K562 (cell line): ENCODE results near the gene EML5. TPM values are rescaled to one million over a fixed set of nuclear protein-coding genes. Genes with fewer than 3 reads are reported as not detected.

Experiments used
- ATF1 ChIP-seq, 2 experiments: fragments of 450-650 bp in 1 of 2; IDR thresholded peaks; 2 replicates each; pipeline ENCODE4 v1.6.1; 2016; ENCODE audit warnings: missing compliant biosample characterization in 1 of 2, missing genetic modification characterization in 1 of 2
- COPS2 ChIP-seq: fragments of 450-650 bp; conservative IDR thresholded peaks from 2 replicates; pipeline ENCODE4 v1.6.1; 2016; ENCODE audit warnings: mild to moderate bottlenecking, moderate library complexity
- ELF2 ChIP-seq: fragments of 250-450 bp; sonication (Bioruptor Pico); IDR thresholded peaks from 2 replicates; pipeline ENCODE4 v1.5.0; 2021; ENCODE audit warnings: mild to moderate bottlenecking
- ERF ChIP-seq: fragments of 450-650 bp; formaldehyde crosslinking; IDR thresholded peaks from 2 replicates; pipeline ENCODE4 v1.4.0; 2020; ENCODE audit warnings: mild to moderate bottlenecking, mixed read lengths
- GABPB2 ChIP-seq: fragments of 250-450 bp; sonication (Bioruptor Pico); conservative IDR thresholded peaks from 2 replicates; pipeline ENCODE4 v1.5.1; 2021; ENCODE audit warnings: mild to moderate bottlenecking
- HNRNPK ChIP-seq: fragments of 200-400 bp; formaldehyde crosslinking; IDR thresholded peaks from one replicate; pipeline ENCODE4 v1.6.1; 2018; ENCODE audit warnings: mild to moderate bottlenecking, low read depth, low read length; ENCODE audit not compliant: poor library complexity, severe bottlenecking
- KLF10 ChIP-seq: fragments of 250-450 bp; sonication (Bioruptor Pico); IDR thresholded peaks from 2 replicates; pipeline ENCODE4 v1.6.1; 2021; ENCODE audit warnings: matching md5 sums
- MAFG ChIP-seq: fragments of 450-650 bp; conservative IDR thresholded peaks from 2 replicates; pipeline ENCODE4 v1.6.1; 2016; ENCODE audit warnings: missing genetic modification characterization, missing compliant biosample characterization
- NCOA4 ChIP-seq: fragments of 450-650 bp; IDR thresholded peaks from 2 replicates; pipeline ENCODE4 v1.6.1; 2018; ENCODE audit warnings: mild to moderate bottlenecking; ENCODE audit not compliant: partially characterized antibody
- NFXL1 ChIP-seq: fragments of 450-650 bp; formaldehyde crosslinking; IDR thresholded peaks from 2 replicates; pipeline ENCODE4 v1.4.0; 2021; ENCODE audit warnings: mild to moderate bottlenecking
- PHF20 ChIP-seq: fragments of 450-650 bp; IDR thresholded peaks from 2 replicates; pipeline ENCODE4 v1.6.1; 2018; ENCODE audit not compliant: partially characterized antibody
- POLR2A ChIP-seq: fragments of 450-650 bp; conservative IDR thresholded peaks from 2 replicates; pipeline ENCODE4 v1.6.1; 2016
- SAP30 ChIP-seq: fragments of 200-600 bp; sonication (generic); IDR thresholded peaks from 2 replicates; pipeline ENCODE4 v1.6.1; 2012; ENCODE audit warnings: borderline replicate concordance, low read depth, mild to moderate bottlenecking, moderate library complexity, low read length, control low read depth, inconsistent platforms; ENCODE audit not compliant: insufficient read depth, poor library complexity, severe bottlenecking
- SRF ChIP-seq, 2 experiments: fragments of 250-450, 450-650 bp in 1 of 2; sonication (Bioruptor Pico) in 1 of 2; sonication (generic) in 1 of 2; formaldehyde crosslinking; IDR thresholded peaks; 2 replicates each; pipeline versions ENCODE4 v1.5.0 to v1.5.1; 2020 to 2022; ENCODE audit warnings: mild to moderate bottlenecking in 1 of 2, missing genetic modification reagents in 1 of 2
- TCF3 ChIP-seq: sonication (generic); formaldehyde crosslinking; IDR thresholded peaks from 2 replicates; pipeline ENCODE4 v1.4.0; 2020; ENCODE audit warnings: mild to moderate bottlenecking, missing genetic modification reagents
- TEAD1 ChIP-seq, 2 experiments: fragments of 450-650 bp in 1 of 2; sonication (generic) in 1 of 2; formaldehyde crosslinking; IDR thresholded peaks; 2 replicates each; pipeline versions ENCODE4 v1.4.0 to v1.8.0; 2020 to 2022; ENCODE audit warnings: mild to moderate bottlenecking in 2 of 2, missing genetic modification reagents in 1 of 2
- ZC3H4 ChIP-seq: sonication (generic); formaldehyde crosslinking; IDR thresholded peaks from 2 replicates; pipeline ENCODE4 v1.9.0; 2021; ENCODE audit warnings: missing genetic modification reagents, borderline replicate concordance
- ZFP30 ChIP-seq: fragments of 250-450 bp; sonication (Bioruptor Pico); IDR thresholded peaks from 2 replicates; pipeline ENCODE4 v1.8.0; 2022; ENCODE audit warnings: moderate library complexity, mild to moderate bottlenecking, inconsistent platforms, borderline replicate concordance
- ZNF589 ChIP-seq: fragments of 200-800 bp; sonication (Bioruptor generic); IDR thresholded peaks from 2 replicates; pipeline ENCODE4 v1.6.1; 2016; ENCODE audit warnings: low read depth, missing genetic modification characterization, missing compliant biosample characterization
- ZNF695 ChIP-seq: fragments of 450-650 bp; formaldehyde crosslinking; IDR thresholded peaks from 2 replicates; pipeline ENCODE4 v1.4.0; 2020; ENCODE audit warnings: mild to moderate bottlenecking, moderate library complexity
- ZNF75A ChIP-seq: fragments of 450-650 bp; formaldehyde crosslinking; IDR thresholded peaks from 2 replicates; pipeline ENCODE4 v1.4.0; 2020; ENCODE audit warnings: mild to moderate bottlenecking
- polyA plus RNA-seq, 8 experiments: library from polyadenylated mRNA; depleted of rRNA in 4 of 8; stranded (reverse) in 5 of 8; unstranded in 3 of 8; fragments of >200 nt; fragmentation: Nextera tagmentation in 2 of 8; fragmentation: Illumina TruSeq in 1 of 8; extraction: Ambion mirVana in 2 of 8; extraction: Trizol in 1 of 8; gene quantifications; 2 replicates each; pipeline versions ENCODE4 v1.2.1 to v1.2.3, GENCODE V29; 2011 to 2014; ENCODE audit warnings: inconsistent platforms in 1 of 8, missing spikeins in 1 of 8
- total RNA-seq, 7 experiments: library from RNA; depleted of rRNA in 6 of 7; stranded (reverse); fragments of >200 nt in 6 of 7; fragmentation: Illumina TruSeq in 2 of 7; extraction: Trizol in 2 of 7; gene quantifications; 2 replicates each; pipeline versions ENCODE4 v1.2.1 to v1.2.3, GENCODE V29; 2011 to 2021; ENCODE audit warnings: low replicate concordance in 1 of 7
- TF ChIP-seq, protein P1 (sequence below): fragments of 250-450 bp; sonication (Bioruptor Pico); IDR thresholded peaks from 2 replicates; pipeline ENCODE4 v1.5.0; 2021
- TF ChIP-seq, protein P2 (sequence below): IDR thresholded peaks from 2 replicates; pipeline ENCODE4 v1.6.1; 2012; ENCODE audit warnings: low read depth, low read length, improper control_type of control experiment, borderline replicate concordance
- TF ChIP-seq, protein P3 (sequence below): fragments of 250-450 bp; sonication (Bioruptor Pico); IDR thresholded peaks from 2 replicates; pipeline ENCODE4 v1.8.0; 2022; ENCODE audit warnings: inconsistent platforms

Gene EML5
- total and polyA plus RNA-seq, 9 of the 15 experiments (the other 6 are each of a cell fraction or from before 2014, with no cell fraction given) = 0.06 to 0.34 (median 0.22) TPM

DNA sequence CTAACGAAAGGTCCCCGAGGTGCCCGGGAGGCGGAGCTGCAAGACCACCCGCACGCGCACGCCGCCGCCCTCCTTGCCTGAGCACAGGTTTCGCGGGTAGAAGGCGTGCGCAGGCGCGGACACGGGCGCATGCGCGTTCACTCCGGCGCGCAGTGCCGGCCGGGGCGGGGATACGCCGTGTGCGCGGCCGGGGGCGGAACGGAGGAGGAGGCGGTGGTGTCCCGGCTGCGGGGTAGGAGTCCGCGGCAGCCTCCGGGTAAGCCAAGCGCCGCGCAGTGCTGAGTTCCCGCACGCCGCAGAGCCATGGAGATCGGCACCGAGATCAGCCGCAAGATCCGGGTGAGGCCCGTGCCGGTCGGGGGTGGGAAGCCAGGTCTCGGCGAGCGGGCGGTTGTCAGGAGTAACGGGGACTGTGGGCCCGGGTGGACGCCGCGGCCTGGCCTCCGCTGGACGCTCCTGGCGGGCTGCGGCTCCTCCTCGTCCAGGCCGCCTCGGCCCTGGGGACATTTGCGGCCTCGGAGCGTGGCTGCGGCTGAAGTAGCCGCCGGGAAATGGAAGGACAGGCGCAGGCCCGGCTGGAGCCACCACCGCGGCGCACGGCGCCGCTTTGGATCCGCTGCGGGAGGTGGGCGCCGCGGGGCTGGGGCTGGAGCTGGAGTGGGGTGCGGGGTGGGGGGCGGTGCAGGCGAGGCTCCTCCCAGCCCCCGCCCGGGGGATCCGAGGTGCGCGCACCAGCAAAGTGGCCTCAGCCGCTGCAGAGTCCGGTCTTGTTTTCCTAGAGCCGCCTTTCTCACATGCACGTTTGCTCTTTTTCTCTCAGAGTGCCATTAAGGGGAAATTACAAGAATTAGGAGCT is 229.7 kb downstream of the EML5 start, which contains the start of gene ZC3H14 (continued):
- TF ChIP-seq ZNF695 = no peak
- TF ChIP-seq, protein P1, sequence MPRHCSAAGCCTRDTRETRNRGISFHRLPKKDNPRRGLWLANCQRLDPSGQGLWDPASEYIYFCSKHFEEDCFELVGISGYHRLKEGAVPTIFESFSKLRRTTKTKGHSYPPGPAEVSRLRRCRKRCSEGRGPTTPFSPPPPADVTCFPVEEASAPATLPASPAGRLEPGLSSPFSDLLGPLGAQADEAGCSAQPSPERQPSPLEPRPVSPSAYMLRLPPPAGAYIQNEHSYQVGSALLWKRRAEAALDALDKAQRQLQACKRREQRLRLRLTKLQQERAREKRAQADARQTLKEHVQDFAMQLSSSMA = no peak
- TF ChIP-seq KLF10 = no peak
- peak; percentile 56 for TF ChIP-seq PHF20
- TF ChIP-seq ERF (CRISPR knock-in tag) = no peak
- TF ChIP-seq, protein P2, sequence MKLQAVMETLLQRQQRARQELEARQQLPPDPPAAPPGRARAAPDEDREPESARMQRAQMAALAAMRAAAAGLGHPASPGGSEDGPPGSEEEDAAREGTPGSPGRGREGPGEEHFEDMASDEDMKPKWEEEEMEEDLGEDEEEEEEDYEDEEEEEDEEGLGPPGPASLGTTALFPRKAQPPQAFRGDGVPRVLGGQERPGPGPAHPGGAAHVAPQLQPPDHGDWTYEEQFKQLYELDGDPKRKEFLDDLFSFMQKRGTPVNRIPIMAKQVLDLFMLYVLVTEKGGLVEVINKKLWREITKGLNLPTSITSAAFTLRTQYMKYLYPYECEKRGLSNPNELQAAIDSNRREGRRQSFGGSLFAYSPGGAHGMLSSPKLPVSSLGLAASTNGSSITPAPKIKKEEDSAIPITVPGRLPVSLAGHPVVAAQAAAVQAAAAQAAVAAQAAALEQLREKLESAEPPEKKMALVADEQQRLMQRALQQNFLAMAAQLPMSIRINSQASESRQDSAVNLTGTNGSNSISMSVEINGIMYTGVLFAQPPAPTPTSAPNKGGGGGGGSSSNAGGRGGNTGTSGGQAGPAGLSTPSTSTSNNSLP = no peak
- TF ChIP-seq ZNF589 (CRISPR knock-in tag) = no peak
- TF ChIP-seq GABPB2 (CRISPR knock-in tag) = no peak
- no peak for TF ChIP-seq COPS2
- TF ChIP-seq ATF1 (CRISPR knock-in tag; IDR thresholded peaks at IDR 0.05) = no peak
- peak; percentile 47; the same call in 1 of the 2 replicates for TF ChIP-seq ATF1 (tag; IDR thresholded peaks at IDR 0.05)
- TF ChIP-seq NFXL1 (CRISPR knock-in tag) = no peak
- TF ChIP-seq HNRNPK = peak; percentile 41
- TF ChIP-seq SRF (CRISPR knock-in tag; IDR thresholded peaks at IDR 0.05) = no peak
- no peak for TF ChIP-seq ZFP30 (CRISPR knock-in tag)
- no peak for TF ChIP-seq TCF3 (CRISPR knock-in tag)
- no peak for TF ChIP-seq ELF2 (CRISPR knock-in tag)
- TF ChIP-seq MAFG = no peak
- TF ChIP-seq, protein P3, sequence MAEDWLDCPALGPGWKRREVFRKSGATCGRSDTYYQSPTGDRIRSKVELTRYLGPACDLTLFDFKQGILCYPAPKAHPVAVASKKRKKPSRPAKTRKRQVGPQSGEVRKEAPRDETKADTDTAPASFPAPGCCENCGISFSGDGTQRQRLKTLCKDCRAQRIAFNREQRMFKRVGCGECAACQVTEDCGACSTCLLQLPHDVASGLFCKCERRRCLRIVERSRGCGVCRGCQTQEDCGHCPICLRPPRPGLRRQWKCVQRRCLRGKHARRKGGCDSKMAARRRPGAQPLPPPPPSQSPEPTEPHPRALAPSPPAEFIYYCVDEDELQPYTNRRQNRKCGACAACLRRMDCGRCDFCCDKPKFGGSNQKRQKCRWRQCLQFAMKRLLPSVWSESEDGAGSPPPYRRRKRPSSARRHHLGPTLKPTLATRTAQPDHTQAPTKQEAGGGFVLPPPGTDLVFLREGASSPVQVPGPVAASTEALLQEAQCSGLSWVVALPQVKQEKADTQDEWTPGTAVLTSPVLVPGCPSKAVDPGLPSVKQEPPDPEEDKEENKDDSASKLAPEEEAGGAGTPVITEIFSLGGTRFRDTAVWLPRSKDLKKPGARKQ = no peak
- TF ChIP-seq SAP30 = no peak
- TF ChIP-seq POLR2A = peak; percentile 82
- no peak for TF ChIP-seq ZC3H4 (CRISPR knock-in tag)
- no peak; a peak in 1 of 4 replicates for TF ChIP-seq TEAD1 (CRISPR knock-in tag; IDR thresholded peaks at IDR 0.05)
- TF ChIP-seq ZNF75A (CRISPR knock-in tag) = no peak
- TF ChIP-seq NCOA4 = no peak
